ENCODE measurements around the gene RPS4Y2. TPM values are rescaled to one million over a fixed set of nuclear protein-coding genes. Genes with fewer than 3 reads are reported as not detected.

RPS4Y2 gene
- total RNA-seq = not detected in 2 replicates

DNA sequence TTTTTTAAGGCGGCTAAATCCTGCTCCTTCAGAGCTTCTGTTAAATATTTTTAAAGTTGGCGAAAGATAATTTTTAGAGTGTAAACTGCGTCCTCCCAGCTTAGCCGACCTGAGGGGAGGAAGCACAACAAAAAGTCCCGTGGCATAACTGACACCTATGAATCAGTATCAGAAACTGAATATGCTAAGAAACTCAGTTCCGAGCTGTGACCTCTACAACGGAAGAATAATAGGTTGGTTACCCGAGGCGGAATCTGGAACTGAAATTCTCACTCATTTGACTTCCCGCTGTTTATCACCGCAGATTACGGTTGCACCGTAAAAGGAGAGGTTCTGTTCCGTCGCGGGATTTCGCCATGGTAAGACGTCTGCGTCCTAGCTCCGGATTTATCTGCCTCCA, at the start of gene RPS4Y2:
Gene RPS4Y2, plus strand, starts transcription at position 301 of the 400 bp plus-strand sequence. Its CDS starts 56 bp downstream, at position 357.
- DNase-seq (ENCODE audit: low read depth in 2 of 2) = no peak

DNA sequence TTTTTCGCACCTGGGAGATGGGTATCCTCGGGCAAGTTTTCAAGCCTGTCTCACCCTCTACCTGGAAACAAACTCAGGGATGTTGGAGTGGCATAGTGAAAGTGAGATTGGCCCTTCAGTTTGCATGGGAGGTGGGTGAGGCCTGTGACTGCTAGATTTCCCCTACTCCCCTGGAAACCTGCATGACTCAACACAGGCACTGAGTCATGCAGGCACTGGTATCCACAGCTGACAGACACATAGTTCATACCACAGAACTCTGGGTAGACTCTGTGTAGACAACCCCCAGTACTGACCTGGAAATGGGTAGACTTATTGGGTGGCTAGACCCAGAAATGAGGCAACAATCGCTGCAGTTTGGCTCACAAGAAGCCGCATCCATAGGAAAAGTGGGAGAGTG, 41.5 kb upstream of the RPS4Y2 start:
- DNase-seq (ENCODE audit: low read depth in 2 of 2) = no peak

DNA sequence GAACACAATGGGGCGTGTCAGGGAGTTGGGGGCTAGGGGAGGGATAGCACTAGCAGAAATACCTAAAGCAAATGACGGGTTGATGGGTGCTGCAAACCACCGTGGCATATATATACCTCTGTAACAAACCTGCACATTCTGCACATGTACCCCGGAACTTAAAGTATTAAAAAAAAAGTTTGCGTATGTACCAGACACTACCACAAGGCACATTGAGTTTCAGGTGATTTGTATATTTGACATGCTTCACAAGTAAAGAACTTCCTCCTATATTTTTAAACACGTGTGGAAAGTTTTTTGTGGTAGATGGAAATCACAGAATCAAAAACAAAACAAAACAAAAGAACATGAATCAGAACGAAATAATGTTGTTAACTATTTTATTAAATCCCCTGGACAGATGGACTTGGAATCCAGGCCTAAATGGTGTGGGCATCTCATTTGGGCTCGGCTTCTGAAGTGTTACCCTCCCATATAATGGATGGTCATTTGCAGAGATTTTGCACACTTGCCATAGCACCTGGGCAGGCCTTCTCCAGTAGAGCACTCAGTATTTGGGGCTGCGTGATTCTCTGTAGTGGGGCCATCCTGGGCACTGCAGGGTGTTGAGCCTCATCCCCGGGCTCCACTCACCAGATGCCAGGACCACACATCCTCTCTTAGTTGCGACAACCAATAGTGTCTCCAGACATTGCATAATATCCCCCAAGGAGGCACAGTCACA, 29.6 kb upstream of the RPS4Y2 start:
- DNase-seq (ENCODE audit: low read depth in 2 of 2) = no peak

DNA sequence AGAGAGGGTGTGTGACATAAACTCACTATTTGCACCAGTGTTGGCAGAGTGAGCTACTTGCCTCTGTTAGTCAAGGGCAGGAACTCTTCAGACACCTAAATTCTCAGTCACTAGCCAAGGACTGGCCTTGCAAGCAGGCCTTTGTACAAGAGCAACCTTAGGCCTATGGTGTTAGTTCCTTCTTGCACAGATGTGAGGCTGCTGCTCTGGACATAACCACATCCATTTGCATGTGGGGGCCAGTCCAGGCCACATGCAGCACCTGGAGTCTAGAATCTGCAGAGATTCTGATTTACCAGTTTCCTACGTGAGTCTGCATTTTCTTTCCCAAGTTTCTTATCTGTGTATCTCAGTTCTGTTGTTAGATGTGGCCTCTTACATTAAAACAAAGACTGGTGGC, 20.7 kb upstream of the RPS4Y2 start:
- no peak for DNase-seq (ENCODE audit: low read depth in 2 of 2)

DNA sequence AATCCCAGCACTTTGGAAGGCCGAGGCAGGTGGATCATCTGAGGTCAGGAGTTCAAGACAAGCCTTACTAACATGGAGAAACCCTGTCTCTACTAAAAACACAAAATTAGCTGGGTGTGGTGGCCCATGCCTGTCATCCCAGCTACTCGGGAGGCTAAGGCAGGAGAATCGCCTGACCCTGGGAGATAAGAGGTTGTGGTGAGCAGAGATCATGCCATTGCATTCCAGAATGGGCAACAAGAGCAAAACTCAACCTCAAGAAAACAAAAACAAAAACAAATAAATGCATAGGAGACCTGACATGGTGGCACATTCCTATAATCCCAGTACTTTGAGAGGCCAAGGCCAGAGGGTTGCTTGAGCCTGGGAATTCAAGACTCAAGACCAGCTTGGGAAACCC, 16.1 kb upstream of the RPS4Y2 start:
- no peak for DNase-seq (ENCODE audit: low read depth in 2 of 2)

- DNase-seq (ENCODE audit: low read depth in 2 of 2) = no peak
Observed at GRCh38 chrY:20740609-20741008, 15.3 kb upstream of the RPS4Y2 start.

DNA sequence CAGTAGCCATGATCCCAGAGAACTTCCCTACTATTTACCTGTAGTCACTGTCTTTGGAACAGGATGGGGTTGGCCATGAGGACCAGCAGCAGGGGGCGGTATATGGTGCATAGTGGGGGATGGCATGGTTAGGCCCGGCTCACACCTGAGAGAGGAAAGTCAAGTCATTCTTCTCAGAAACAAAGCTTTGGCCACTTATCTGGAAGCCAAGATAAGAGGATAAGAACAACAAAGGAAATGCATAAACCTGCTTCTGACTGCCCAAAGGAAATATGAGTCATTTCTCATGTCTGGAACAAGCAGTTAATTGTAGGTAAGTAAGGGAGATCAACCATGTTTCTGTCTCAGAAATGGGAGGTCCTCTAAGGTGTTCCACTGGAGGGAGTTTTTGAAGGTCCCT, 10.8 kb upstream of the RPS4Y2 start:
- no peak for DNase-seq (ENCODE audit: low read depth in 2 of 2)

- DNase-seq (ENCODE audit: low read depth in 2 of 2) = no peak
Observed at GRCh38 chrY:20746919-20747318, 9.0 kb upstream of the RPS4Y2 start.

GRCh38 chrY:20763869-20764268, 8.0 kb downstream of the RPS4Y2 start:
- DNase-seq (ENCODE audit: low read depth in 2 of 2) = no peak

DNA sequence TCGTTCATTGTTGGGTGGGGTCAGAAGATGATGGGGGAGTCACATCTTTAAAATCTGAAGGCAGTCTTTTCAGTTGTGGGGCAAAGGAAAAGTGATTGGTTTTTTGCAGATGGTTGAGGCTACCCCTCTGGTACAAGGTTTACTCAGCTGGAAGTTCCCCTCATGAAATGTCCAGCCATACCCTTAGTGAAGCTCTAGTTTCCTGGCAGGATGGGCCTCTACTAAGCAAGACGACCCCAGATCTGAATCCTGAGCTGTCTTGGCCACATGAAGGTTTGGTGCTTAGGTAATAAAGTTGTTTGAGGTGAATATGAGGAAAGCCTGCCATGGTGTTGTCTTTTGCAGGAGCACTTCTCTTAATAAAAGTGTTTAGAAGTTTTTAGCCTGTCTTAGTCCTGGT, 9.2 kb downstream of the RPS4Y2 start:
- DNase-seq (ENCODE audit: low read depth in 2 of 2) = no peak

GRCh38 chrY:20770755-20771154, 14.8 kb downstream of the RPS4Y2 start:
- DNase-seq (ENCODE audit: low read depth in 2 of 2) = no peak

- DNase-seq (ENCODE audit: low read depth in 2 of 2) = no peak
Observed at GRCh38 chrY:20776104-20776503, 20.2 kb downstream of the RPS4Y2 start.

DNA sequence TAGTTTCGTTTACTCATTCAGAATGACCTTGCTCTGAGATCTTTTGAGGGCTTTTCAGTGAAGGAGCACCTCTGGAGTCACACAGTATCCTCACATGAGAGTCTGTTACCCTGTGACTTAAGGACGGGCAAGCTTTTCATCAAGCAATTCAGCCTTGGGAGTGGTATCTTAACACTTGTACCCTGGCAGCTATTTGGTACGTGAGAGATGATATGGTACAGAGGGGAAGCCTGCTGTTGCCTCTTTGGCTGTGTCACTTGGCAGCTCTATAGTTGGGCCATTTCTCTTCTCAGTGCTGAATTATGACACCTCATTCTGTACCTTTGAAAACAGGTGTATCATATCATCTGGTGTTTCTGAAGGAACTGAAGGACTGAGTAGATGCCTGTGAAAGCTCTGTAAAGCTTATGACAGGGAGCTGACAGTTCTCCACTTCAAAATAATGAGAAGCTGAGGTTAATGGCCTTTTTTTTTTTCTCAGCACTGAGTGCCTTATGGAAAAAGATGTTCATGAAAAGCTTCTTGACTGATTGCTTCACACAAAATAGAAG, 24.3 kb downstream of the RPS4Y2 start:
- no peak for DNase-seq (ENCODE audit: low read depth in 2 of 2)

- no peak for DNase-seq (ENCODE audit: low read depth in 2 of 2)
Observed at GRCh38 chrY:20780776-20781175, 24.9 kb downstream of the RPS4Y2 start.

GRCh38 chrY:20781408-20781807, 25.5 kb downstream of the RPS4Y2 start:
- DNase-seq (ENCODE audit: low read depth in 2 of 2) = no peak

DNA sequence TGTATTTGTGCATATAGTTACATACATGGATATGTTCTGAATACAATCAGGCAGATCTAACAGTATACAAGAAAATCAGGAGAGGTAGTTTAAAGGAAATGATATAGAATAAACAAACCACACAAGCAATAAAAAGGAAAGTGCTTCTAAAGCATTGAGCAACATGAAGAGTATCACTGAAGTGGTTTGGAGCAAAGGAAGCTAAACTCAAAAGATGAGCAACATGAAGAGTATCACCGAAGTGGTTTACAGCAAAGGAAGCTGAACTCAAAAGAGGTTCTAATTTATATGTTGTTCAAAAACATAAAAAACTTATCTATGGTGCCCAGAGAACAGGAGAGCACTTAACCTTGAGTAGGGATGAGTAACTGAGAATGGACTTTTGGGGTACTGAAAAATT, 29.1 kb downstream of the RPS4Y2 start:
- no peak for DNase-seq (ENCODE audit: low read depth in 2 of 2)

DNA sequence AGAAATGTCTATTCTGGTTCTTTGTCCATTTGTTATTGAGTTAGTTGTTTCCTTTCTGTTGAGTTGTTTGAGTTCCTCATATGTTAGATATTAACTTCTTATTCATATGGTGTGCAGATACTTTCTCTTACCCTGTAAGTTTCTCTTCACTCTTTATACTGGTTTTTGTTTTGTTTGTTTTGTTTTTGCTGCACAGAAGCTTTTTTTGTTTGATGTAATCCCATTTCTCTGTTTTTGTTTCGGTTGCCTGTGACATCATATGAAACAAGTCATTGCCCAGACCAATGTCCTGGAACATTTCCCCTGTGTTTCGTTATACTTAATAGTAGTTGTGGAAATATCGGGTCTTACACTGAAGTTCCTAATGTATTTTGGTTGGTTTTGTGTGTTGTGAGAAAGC, 31.2 kb downstream of the RPS4Y2 start:
- DNase-seq (ENCODE audit: low read depth in 2 of 2) = no peak

DNA sequence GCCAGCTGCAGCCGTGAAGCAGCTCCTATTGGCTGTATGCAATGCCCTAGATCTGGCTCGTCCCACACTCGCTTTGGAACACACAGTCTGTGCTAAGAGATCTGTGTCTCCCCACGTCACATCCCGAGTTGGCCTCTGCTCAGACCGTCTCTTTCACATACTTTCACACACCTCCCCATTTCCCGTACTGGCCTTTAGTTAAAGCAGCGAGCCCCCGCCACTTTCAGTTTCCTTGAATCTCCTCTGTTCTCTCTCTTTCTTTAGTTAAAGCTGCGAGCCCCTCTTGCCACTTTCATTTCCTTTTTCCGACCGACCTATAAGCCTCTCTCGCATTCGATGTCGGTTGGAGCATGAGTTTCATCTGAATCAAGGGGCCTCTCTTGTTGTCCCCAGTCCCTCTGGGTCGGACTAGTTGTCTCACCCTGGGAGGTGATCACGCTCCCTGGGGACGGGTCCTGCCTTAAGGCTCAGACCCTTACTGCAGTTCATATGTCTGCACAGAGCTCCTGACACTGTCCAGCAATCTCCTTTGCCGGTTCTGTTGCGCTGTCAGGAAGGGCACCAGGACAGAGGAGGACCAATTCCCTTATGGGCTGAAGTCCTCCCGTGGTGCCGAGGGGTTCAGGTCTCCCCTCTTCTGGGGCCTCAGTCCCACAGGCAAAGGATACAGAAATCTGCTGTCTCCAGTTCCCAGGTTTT, 42.6 kb downstream of the RPS4Y2 start:
- no peak for DNase-seq (ENCODE audit: low read depth in 2 of 2)

DNA sequence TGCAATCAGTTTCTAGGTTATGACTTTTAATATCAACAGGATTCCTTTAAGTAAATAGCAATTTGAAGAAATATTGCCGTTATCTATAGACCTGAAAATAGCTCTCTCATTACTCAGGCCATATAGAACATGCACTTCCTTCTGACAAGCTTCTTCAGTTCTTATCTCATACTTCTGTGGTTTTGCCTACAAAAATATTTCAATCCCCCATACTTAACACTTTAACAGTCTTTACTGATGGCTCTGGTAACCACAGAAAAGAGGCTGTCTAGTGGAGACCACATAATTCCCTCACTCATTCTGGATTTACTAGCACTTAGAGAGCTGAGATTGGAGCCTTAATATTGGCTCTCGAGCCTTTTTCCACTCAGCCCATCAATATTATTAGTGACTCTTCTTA, 46.8 kb downstream of the RPS4Y2 start:
- DNase-seq (ENCODE audit: low read depth in 2 of 2) = no peak

- DNase-seq (ENCODE audit: low read depth in 2 of 2) = no peak
Observed at GRCh38 chrY:20806243-20806642, 50.3 kb downstream of the RPS4Y2 start.

DNA sequence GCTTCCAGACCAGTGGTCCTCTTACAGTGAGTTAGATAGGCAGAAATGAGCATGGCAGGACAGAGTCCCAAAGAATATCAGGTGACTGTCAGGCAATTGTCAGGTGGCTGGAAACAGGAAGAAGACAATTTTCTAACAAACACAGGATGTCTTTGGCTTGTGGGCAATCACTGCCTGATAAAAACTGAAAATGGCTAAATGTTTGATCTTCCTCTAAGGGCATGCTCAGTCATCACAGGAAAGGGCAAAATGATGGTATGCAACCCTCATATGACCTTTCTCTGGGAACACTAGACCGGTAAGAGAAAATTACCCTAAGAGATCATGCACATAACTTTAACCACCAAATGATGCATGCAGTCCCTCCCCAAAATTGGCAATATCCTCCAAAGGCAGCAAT, 57.6 kb downstream of the RPS4Y2 start:
- no peak for DNase-seq (ENCODE audit: low read depth in 2 of 2)

- no peak for DNase-seq (ENCODE audit: low read depth in 2 of 2)
Observed at GRCh38 chrY:20814794-20815193, 58.9 kb downstream of the RPS4Y2 start.

- DNase-seq (ENCODE audit: low read depth in 2 of 2) = no peak
Observed at GRCh38 chrY:20817067-20817466, 61.2 kb downstream of the RPS4Y2 start.
